Medulla oblongata (tissue), 1 donor: ENCODE measurements around the gene OR2G2.

Source experiments
- DNase-seq: peaks from one replicate; pipeline ENCODE4 v3.0.0-alpha.2; 2015; ENCODE audit errors: extremely low spot score

OR2G2 gene

GRCh38 chr1:247588060-247588459 is at the start of gene OR2G2:
Gene OR2G2, plus strand, starts transcription at chr1:247588360. Its CDS starts 0 bp downstream, at chr1:247588360.
- no peak for DNase-seq

- no peak for DNase-seq
Measured at GRCh38 chr1:247538561-247538960, 49.6 kb upstream of the OR2G2 start.

- no peak for DNase-seq
Measured at GRCh38 chr1:247539215-247539614, 48.9 kb upstream of the OR2G2 start.

GRCh38 chr1:247540581-247540980 is 47.6 kb upstream of the OR2G2 start:
- no peak for DNase-seq

GRCh38 chr1:247542811-247543210 is 45.3 kb upstream of the OR2G2 start:
- no peak for DNase-seq

GRCh38 chr1:247548092-247548491 is 40.1 kb upstream of the OR2G2 start:
- DNase-seq, result no peak

- no peak for DNase-seq
Measured at GRCh38 chr1:247548769-247549182, 39.4 kb upstream of the OR2G2 start, which contains the start of gene GCSAML. Gene GCSAML, plus strand, starts transcription at chr1:247549134. Its CDS starts 58 bp downstream, at chr1:247549192.

GRCh38 chr1:247551721-247552120 is 36.4 kb upstream of the OR2G2 start:
- no peak for DNase-seq

- no peak for DNase-seq
Measured at GRCh38 chr1:247552231-247552630, 35.9 kb upstream of the OR2G2 start.

GRCh38 chr1:247557926-247558674 is 30.1 kb upstream of the OR2G2 start:
- no peak for DNase-seq

- no peak for DNase-seq
Measured at GRCh38 chr1:247561711-247562110, 26.4 kb upstream of the OR2G2 start.

- DNase-seq, result no peak
Measured at GRCh38 chr1:247562198-247562597, 26.0 kb upstream of the OR2G2 start.

- no peak for DNase-seq
Measured at GRCh38 chr1:247574236-247574635, 13.9 kb upstream of the OR2G2 start.

- DNase-seq, result no peak
Measured at GRCh38 chr1:247574664-247575063, 13.5 kb upstream of the OR2G2 start.

GRCh38 chr1:247576514-247576913 is 11.6 kb upstream of the OR2G2 start:
- no peak for DNase-seq

GRCh38 chr1:247578946-247579460 is 9.2 kb upstream of the OR2G2 start:
- DNase-seq, result no peak

- no peak for DNase-seq
Measured at GRCh38 chr1:247605286-247605685, 17.1 kb downstream of the OR2G2 start, which contains the start of gene OR2G3. Gene OR2G3, plus strand, starts transcription at chr1:247605586. Its CDS starts 0 bp downstream, at chr1:247605586.

- DNase-seq, result no peak
Measured at GRCh38 chr1:247613405-247613804, 25.2 kb downstream of the OR2G2 start.

- DNase-seq, result no peak
Measured at GRCh38 chr1:247614625-247615024, 26.5 kb downstream of the OR2G2 start.

- no peak for DNase-seq
Measured at GRCh38 chr1:247627951-247628350, 39.8 kb downstream of the OR2G2 start.

- no peak for DNase-seq
Measured at GRCh38 chr1:247638011-247638410, 49.9 kb downstream of the OR2G2 start.

GRCh38 chr1:247638781-247639180 is 50.6 kb downstream of the OR2G2 start:
- no peak for DNase-seq
